NCI-H2029 treated with DMSO at 0.1 percent for 48 hours (cell line): ENCODE results near the gene RUBCNL.

ENCODE experiments used
- DNase-seq: peaks from one replicate; lab custom pipeline; 2025; lab: John Stamatoyannopoulos, UW

RUBCNL gene

DNA sequence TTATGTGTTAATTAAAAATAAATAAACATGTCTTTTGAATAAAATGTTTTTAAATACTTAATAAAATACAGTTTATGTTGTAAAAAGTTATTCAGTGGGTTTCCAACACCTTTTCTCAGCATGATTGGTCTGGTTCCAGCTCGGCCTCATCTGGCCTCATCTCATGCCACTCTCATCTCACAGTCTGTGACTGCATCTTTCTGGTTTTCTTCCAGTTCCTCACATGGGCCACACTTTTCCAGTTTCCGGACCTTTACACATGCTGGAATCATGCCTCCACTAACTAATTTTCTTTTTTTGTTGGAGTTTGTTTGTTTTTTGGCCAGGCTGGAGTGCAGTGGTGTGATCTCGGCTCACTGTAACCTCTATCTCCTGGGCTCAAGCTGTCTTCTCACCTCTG is 82.5 kb downstream of the RUBCNL start:
- DNase-seq, result no peak

- no peak for DNase-seq
Measured at GRCh38 chr13:46303742-46304385, 83.2 kb downstream of the RUBCNL start.

DNA sequence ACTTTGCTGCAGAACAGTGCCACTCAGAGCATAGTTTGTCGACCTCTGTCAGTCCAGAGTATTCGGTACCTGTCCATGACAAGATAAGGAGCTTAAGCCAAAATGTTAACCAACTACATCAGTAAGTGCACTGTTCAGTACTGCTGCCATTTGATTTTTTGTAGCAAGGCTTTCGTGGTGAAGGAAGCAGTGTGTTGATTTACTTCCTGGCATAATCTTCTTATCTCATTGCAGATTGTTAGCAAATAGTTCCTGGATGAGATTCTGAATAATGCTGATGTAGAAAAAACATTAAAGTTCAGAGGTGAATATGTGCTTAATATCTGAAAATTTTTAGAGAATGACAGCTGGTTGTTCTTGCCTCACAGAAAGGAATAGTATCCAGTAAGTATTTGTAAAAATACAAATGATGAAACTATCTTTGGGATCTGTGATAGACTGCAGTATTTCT is 89.7 kb downstream of the RUBCNL start:
- DNase-seq, result no peak

DNA sequence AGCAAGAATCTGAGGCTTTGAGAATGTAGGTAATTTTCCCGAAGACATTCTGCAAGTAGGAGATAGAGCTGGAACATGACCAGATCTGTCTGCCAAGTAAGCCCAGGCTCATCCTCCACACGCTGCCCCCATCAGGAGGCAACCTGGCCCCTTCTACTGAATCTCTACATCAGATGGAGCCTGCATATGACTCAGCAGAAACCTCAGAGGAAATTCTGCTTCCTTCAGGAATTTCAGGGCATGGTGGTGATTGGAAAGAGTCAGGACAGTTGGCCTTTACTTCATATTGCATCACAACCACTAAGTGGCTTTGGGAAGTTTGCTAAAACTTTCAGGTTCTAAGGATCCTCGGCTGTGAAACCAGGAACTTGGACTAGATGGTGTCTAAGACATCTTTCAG is 90.1 kb downstream of the RUBCNL start:
- no peak for DNase-seq

GRCh38 chr13:46296115-46296822 is 90.8 kb downstream of the RUBCNL start:
- no peak for DNase-seq

GRCh38 chr13:46295491-46296114 is 91.4 kb downstream of the RUBCNL start:
- DNase-seq, result no peak

DNA sequence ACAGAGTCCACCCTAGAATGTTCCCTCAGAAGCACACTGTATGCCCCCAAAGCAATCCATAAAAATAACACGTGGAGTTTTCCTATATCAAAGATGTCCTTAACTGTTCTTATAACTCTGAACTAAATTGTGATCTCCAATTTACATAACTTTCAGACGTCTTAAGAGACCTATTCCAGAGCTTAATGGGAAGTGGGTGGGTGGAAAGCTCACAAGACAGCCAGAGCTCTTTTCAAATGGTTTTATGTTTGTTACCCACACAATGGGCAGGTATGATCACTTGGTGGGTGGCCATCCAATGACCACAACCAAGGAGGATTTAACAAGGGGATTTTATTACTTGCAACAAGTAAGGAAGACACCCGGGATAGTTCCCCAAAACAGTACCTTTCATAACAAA is 93.6 kb downstream of the RUBCNL start:
- DNase-seq, result no peak
